Nephron (organoid): ENCODE results near the gene CRPPA.
"Not testable (repeated sequence)": the region's sequence is repeated elsewhere in the genome, so short reads cannot be mapped to it uniquely, and the experiment has no call there.

Experiments
- H3K27ac Mint-ChIP-seq, 3 experiments: 2 replicates each; pipeline ENCODE4 v1.8.0; 2020; ENCODE audit warnings: mixed read lengths in 3 of 3, mild to moderate bottlenecking in 2 of 3, moderate library complexity in 1 of 3
- H3K27me3 Mint-ChIP-seq: 2 replicates; pipeline ENCODE4 v1.8.0; 2021; ENCODE audit warnings: low read depth, mild to moderate bottlenecking, moderate library complexity, mixed read lengths
- H3K36me3 Mint-ChIP-seq: 2 replicates; pipeline ENCODE4 v1.8.0; 2020; ENCODE audit warnings: low read depth, mixed read lengths
- H3K4me1 Mint-ChIP-seq: 2 replicates; pipeline ENCODE4 v1.8.0; 2020; ENCODE audit warnings: mixed read lengths
- H3K4me3 Mint-ChIP-seq, 3 experiments: 2 replicates each; pipeline ENCODE4 v1.8.0; 2020; ENCODE audit warnings: mild to moderate bottlenecking in 3 of 3, mixed read lengths in 3 of 3, moderate library complexity in 2 of 3
- H3K9me3 Mint-ChIP-seq: 2 replicates; pipeline ENCODE4 v1.8.0; 2020; ENCODE audit warnings: mixed read lengths
- CTCF ChIP-seq, 3 experiments: fragments of 200-600 bp; sonication (generic); IDR thresholded peaks; one replicate each; pipeline ENCODE4 v1.5.0; 2021; ENCODE audit warnings: antibody characterized with exemption in 3 of 3; ENCODE audit not compliant: unreplicated experiment in 3 of 3

Gene CRPPA

GRCh38 chr7:16393862-16394422, 27.4 kb downstream of the CRPPA start:
- peaks cover 35% of the 10 kb centered on the region for H3K9me3 Mint-ChIP-seq
- no peaks in the 10 kb centered on the region for H3K27me3 Mint-ChIP-seq
- no peak overlapping the region for H3K4me3 Mint-ChIP-seq
- H3K4me1 Mint-ChIP-seq: no peaks in the 10 kb centered on the region
- no peak for TF ChIP-seq CTCF (IDR thresholded peaks at IDR 0.05; ENCODE audit: unreplicated experiment in 3 of 3)
- peaks cover 45% of the 10 kb centered on the region for H3K36me3 Mint-ChIP-seq
- no peak overlapping the region for H3K27ac Mint-ChIP-seq

- Mint-ChIP-seq H3K4me1 (no peaks in the 10 kb centered on the region), H3K9me3 (peaks cover 36% of the 10 kb centered on the region), H3K27me3 (no peaks in the 10 kb centered on the region), H3K27ac (no peak overlapping the region), H3K36me3 (peaks cover 42% of the 10 kb centered on the region), H3K4me3 (no peak overlapping the region)
- no peak for TF ChIP-seq CTCF (IDR thresholded peaks at IDR 0.05; ENCODE audit: unreplicated experiment in 3 of 3)
Measured at GRCh38 chr7:16392990-16393523, 28.3 kb downstream of the CRPPA start.

GRCh38 chr7:16383786-16384185, 37.6 kb downstream of the CRPPA start:
- Mint-ChIP-seq H3K9me3 (peaks cover 37% of the 10 kb centered on the region), H3K36me3 (peaks cover 26% of the 10 kb centered on the region)
- not testable (repeated sequence) for H3K27me3 Mint-ChIP-seq, H3K27ac Mint-ChIP-seq, H3K4me3 Mint-ChIP-seq, H3K4me1 Mint-ChIP-seq

- peaks cover 35% of the 10 kb centered on the region for H3K9me3 Mint-ChIP-seq
- H3K27ac Mint-ChIP-seq, H3K4me3 Mint-ChIP-seq, H3K27me3 Mint-ChIP-seq, H3K4me1 Mint-ChIP-seq: not testable (repeated sequence)
- peaks cover 26% of the 10 kb centered on the region for H3K36me3 Mint-ChIP-seq
Measured at GRCh38 chr7:16383103-16383502, 38.2 kb downstream of the CRPPA start.
